ENCODE data around the gene ZFYVE19. TPM values are rescaled to one million over a fixed set of nuclear protein-coding genes. Genes with fewer than 3 reads are reported as not detected.

The ZFYVE19 gene
- total RNA-seq, 1 experiment from 2014 or later = 19.2 TPM

DNA sequence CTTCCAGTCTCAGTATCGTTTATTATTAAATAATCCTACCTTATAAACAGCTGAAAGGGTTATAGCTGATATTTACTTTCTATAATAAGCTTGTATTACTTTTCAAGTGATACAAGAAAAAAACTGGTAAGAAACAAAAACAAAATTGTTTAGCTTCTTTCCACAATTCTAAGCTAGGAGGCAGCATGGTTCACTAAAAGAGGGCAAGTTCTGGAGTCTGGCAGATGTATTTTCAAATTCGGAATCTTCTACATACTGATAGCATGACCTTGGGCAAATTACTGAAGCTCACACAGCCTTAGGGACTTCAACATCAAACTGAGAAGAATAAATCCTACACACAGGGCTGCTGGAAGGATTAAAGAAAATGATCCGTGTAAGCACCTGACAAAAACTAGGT is 21.7 kb upstream of the ZFYVE19 start:
- TF ChIP-seq, protein P1, sequence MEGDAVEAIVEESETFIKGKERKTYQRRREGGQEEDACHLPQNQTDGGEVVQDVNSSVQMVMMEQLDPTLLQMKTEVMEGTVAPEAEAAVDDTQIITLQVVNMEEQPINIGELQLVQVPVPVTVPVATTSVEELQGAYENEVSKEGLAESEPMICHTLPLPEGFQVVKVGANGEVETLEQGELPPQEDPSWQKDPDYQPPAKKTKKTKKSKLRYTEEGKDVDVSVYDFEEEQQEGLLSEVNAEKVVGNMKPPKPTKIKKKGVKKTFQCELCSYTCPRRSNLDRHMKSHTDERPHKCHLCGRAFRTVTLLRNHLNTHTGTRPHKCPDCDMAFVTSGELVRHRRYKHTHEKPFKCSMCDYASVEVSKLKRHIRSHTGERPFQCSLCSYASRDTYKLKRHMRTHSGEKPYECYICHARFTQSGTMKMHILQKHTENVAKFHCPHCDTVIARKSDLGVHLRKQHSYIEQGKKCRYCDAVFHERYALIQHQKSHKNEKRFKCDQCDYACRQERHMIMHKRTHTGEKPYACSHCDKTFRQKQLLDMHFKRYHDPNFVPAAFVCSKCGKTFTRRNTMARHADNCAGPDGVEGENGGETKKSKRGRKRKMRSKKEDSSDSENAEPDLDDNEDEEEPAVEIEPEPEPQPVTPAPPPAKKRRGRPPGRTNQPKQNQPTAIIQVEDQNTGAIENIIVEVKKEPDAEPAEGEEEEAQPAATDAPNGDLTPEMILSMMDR (IDR thresholded peaks at IDR 0.05; ENCODE audit: unreplicated experiment) = no peak
- POLR2A ChIA-PET = interaction anchor here (1.0 to 1.3 kb wide), 7 partner anchors 21 to 110 kb away, joined by 3 to 5 read pairs (median 4); partner anchors contain the start of gene SPINT1

DNA sequence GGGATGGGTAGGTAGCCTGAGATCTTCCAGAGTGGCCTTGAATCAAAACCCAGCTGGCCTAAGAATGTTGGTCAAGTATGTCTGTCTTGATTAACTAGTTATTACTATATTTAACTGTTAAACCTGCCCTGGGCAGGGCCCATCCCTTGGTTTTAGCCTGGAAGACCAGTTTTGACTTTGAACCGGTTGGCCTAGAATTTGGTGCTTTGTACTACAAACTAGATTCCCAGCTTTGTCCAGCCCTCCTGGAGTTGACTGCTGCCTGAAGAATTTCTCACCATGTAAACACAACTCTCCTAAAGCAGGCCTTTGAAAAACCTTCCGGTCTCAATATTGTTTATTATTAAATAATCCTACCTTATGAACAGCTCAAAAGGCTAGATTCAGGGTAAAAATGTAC is 21.1 kb upstream of the ZFYVE19 start:
- Mint-ChIP-seq H3K27ac (ENCODE audit: low read depth, unreplicated experiment) (no peak overlapping the region), H3K9me3 (ENCODE audit: unreplicated experiment) (no peaks in the 10 kb centered on the region), H3K27me3 (ENCODE audit: insufficient read depth, unreplicated experiment) (no peaks in the 10 kb centered on the region), H3K36me3 (ENCODE audit: insufficient read depth, unreplicated experiment) (peaks cover 12% of the 10 kb centered on the region), H3K4me3 (ENCODE audit: unreplicated experiment) (no peak overlapping the region), H3K4me1 (ENCODE audit: insufficient read depth, unreplicated experiment) (peaks cover 27% of the 10 kb centered on the region)
- ChIA-PET CTCF (interaction anchor here (0.7 to 2.6 kb wide), 9 partner anchors 9 to 196 kb away, joined by 3 to 10 read pairs (median 5); partner anchors contain the start of gene VPS18), POLR2A (interaction anchor here (0.9 to 1.5 kb wide), 8 partner anchors 9 to 110 kb away, joined by 3 to 5 read pairs (median 4); partner anchors contain the start of gene SPINT1)
- TF ChIP-seq, protein P1 (IDR thresholded peaks at IDR 0.05; ENCODE audit: unreplicated experiment) = no peak
- no peak for DNase-seq (ENCODE audit: unreplicated experiment)
- intact Hi-C loops (cut with micrococcal nuclease) = loop anchor here (2.0 kb wide), 1 partner anchor 107 kb away; no protein-coding TSS in a partner anchor
- BruUV-seq (replicated peaks) = no TSS peak

More for the DNA sequence above, 21.7 kb upstream of the ZFYVE19 start:
- H3K36me3 Mint-ChIP-seq (ENCODE audit: insufficient read depth, unreplicated experiment) = peaks cover 12% of the 10 kb centered on the region
- no peaks in the 10 kb centered on the region for H3K9me3 Mint-ChIP-seq (ENCODE audit: unreplicated experiment)
- BruUV-seq (replicated peaks) = no TSS peak
- H3K27ac Mint-ChIP-seq (ENCODE audit: low read depth, unreplicated experiment) = no peak overlapping the region
- peak; percentile 38 for DNase-seq (ENCODE audit: unreplicated experiment)
- intact Hi-C loops (cut with micrococcal nuclease) = loop anchor here (2.0 kb wide), 1 partner anchor 108 kb away; no protein-coding TSS in a partner anchor
- CTCF ChIA-PET = interaction anchor here (0.6 to 2.6 kb wide), 12 partner anchors 9 to 196 kb away, joined by 3 to 10 read pairs (median 4); partner anchors contain the start of genes GCHFR and VPS18
- no peaks in the 10 kb centered on the region for H3K27me3 Mint-ChIP-seq (ENCODE audit: insufficient read depth, unreplicated experiment)
- peaks cover 27% of the 10 kb centered on the region for H3K4me1 Mint-ChIP-seq (ENCODE audit: insufficient read depth, unreplicated experiment)
- H3K4me3 Mint-ChIP-seq (ENCODE audit: unreplicated experiment) = no peak overlapping the region

DNA sequence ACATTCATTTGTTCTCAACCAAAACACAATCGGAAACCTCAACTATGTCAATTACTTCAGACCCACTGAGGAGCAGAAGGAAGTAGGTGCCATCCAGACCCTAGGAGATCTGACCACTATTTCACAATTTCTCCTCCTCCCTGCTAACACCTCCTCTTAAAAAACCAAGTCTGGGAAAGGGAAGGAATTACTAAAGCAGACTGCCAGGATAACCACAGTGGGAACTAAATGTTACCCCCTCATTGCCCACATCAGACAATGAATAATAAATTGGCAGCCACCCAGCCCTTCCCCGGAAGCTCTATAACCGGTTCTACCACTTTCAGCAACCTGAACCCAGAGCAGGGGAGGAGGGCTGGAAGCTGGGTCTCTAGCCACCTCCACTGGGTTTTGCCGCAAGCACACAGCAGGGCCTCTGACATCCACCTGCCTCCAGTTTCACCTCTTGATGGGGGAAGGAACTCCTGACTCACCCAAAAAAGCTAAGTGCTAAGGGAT is 19.5 kb upstream of the ZFYVE19 start:
- TF ChIP-seq, protein P1 (IDR thresholded peaks at IDR 0.05; ENCODE audit: unreplicated experiment) = no peak
- Mint-ChIP-seq H3K4me1 (ENCODE audit: insufficient read depth, unreplicated experiment) (peaks cover 31% of the 10 kb centered on the region), H3K36me3 (ENCODE audit: insufficient read depth, unreplicated experiment) (peaks cover 15% of the 10 kb centered on the region), H3K9me3 (ENCODE audit: unreplicated experiment) (no peaks in the 10 kb centered on the region), H3K4me3 (ENCODE audit: unreplicated experiment) (no peak overlapping the region), H3K27me3 (ENCODE audit: insufficient read depth, unreplicated experiment) (no peaks in the 10 kb centered on the region), H3K27ac (ENCODE audit: low read depth, unreplicated experiment) (peak overlapping the region; percentile 63)
- intact Hi-C loops (cut with micrococcal nuclease) = no loop called here
- DNase-seq (ENCODE audit: unreplicated experiment) = peak; percentile 98
- BruUV-seq (replicated peaks) = no TSS peak
- CTCF ChIA-PET = interaction anchor here (0.5 to 1.2 kb wide), 3 partner anchors 9 to 117 kb away, joined by 3 read pairs; partner anchors contain the start of gene C15orf62
- POLR2A ChIA-PET = interaction anchor here (0.8 to 2.2 kb wide), 8 partner anchors 9 to 107 kb away, joined by 3 to 8 read pairs (median 5); partner anchors contain the start of genes C15orf62, RAD51 and VPS18

DNA sequence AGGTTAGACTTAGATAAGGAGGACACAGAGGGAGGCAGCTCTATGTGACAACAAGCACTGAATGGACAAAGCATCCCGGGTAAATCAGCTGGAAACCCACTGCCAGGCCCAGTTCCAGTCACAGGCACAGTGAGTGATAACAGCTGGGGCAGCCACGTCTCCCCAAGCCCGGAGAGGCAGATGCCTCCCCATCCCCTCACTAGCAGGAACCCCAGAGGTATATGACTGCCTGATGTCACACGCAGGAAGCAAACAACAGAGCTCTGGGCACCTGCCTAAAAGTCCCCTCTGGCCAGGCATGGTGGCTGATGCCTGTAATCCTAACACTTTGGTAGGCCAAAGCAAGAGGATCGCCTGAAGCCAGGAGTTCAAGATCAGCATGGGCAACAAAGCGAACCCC is 18.9 kb upstream of the ZFYVE19 start:
- no peak overlapping the region for H3K4me3 Mint-ChIP-seq (ENCODE audit: unreplicated experiment)

More for the DNA sequence above, 18.9 kb upstream of the ZFYVE19 start:
- TF ChIP-seq, protein P1 (IDR thresholded peaks at IDR 0.05; ENCODE audit: unreplicated experiment) = no peak
- Mint-ChIP-seq H3K27ac (ENCODE audit: low read depth, unreplicated experiment) (peak overlapping the region; percentile 63), H3K4me1 (ENCODE audit: insufficient read depth, unreplicated experiment) (peaks cover 34% of the 10 kb centered on the region), H3K36me3 (ENCODE audit: insufficient read depth, unreplicated experiment) (peaks cover 13% of the 10 kb centered on the region), H3K9me3 (ENCODE audit: unreplicated experiment) (no peaks in the 10 kb centered on the region), H3K27me3 (ENCODE audit: insufficient read depth, unreplicated experiment) (no peaks in the 10 kb centered on the region)
- no peak for DNase-seq (ENCODE audit: unreplicated experiment)
- ChIA-PET CTCF (interaction anchor here (0.6 to 1.2 kb wide), 5 partner anchors 18 to 199 kb away, joined by 3 read pairs; partner anchors contain the start of genes C15orf62 and VPS18), POLR2A (interaction anchor here (0.8 to 2.2 kb wide), 7 partner anchors 8 to 106 kb away, joined by 3 to 8 read pairs (median 5); partner anchors contain the start of genes C15orf62, RAD51 and VPS18)
- no TSS peak for BruUV-seq (replicated peaks)
- intact Hi-C loops (cut with micrococcal nuclease) = no loop called here
